GM12878 (cell line): ENCODE results near the gene UBE2M. TPM values are rescaled to one million over a fixed set of nuclear protein-coding genes. Genes with fewer than 3 reads are reported as not detected.

Experiments used
- ATAC-seq: fragments of 200-7000 bp; cut with Tn5 transposase; 3 replicates; pipeline ENCODE4 v1.9.1; 2020; ENCODE audit warnings: mild to moderate bottlenecking, moderate library complexity
- BruUV-seq: library from RNA; stranded (reverse); fragments of 400-500 nt; replicated peaks from 2 replicates; lab custom pipeline; 2021; lab: Mats Ljungman, UMichigan
- CTCF ChIA-PET: fragments of 300-600 bp; sonication (Branson Sonifier 250); formaldehyde crosslinking; extraction: SDS; loops from one replicate; lab custom pipeline; 2021; ENCODE audit warnings: inconsistent platforms; lab: Yijun Ruan, JAX
- POLR2A ChIA-PET: fragments of 350-600 bp; formaldehyde crosslinking; extraction: SDS; loops from one replicate; lab custom pipeline; 2021; ENCODE audit warnings: inconsistent platforms; lab: Charles Lee
- RAD21 ChIA-PET: fragments of 300-600 bp; sonication (Branson Sonifier 250); formaldehyde crosslinking; loops from one replicate; lab custom pipeline; 2023; ENCODE audit warnings: antibody characterized with exemption; ENCODE audit not compliant: unreplicated experiment; lab: Charles Lee
- SMC1A ChIA-PET: fragments of 300-600 bp; sonication (Branson Sonifier 250); formaldehyde crosslinking; loops from one replicate; lab custom pipeline; 2023; ENCODE audit not compliant: unreplicated experiment, uncharacterized antibody; lab: Charles Lee
- DNase-seq: peaks from one replicate; pipeline ENCODE4 v3.0.0-alpha.2; 2011; ENCODE audit warnings: low read depth, low spot score
- FAIRE-seq: peaks from 3 replicates; lab custom pipeline; 2011; peaks lifted over from hg19 to GRCh38; lab: Jason Lieb, UNC
- H2AFZ ChIP-seq: 2 replicates; pipeline ENCODE4 v1.6.0; 2011; ENCODE audit warnings: low read depth, low read length, control low read depth; ENCODE audit not compliant: control insufficient read depth
- H3K27ac ChIP-seq: 2 replicates; pipeline ENCODE4 v1.5.1; 2011; ENCODE audit warnings: control low read depth; ENCODE audit not compliant: control insufficient read depth, insufficient read depth
- H3K27me3 ChIP-seq, 2 experiments: replicated peaks in 1 of 2; 2 replicates each; pipeline versions ENCODE4 v1.6.0 to v1.6.1; 2011; ENCODE audit warnings: low read length in 1 of 2; ENCODE audit not compliant: control insufficient read depth in 2 of 2, insufficient read depth in 2 of 2
- H3K36me3 ChIP-seq, 2 experiments: 2 replicates each; pipeline ENCODE4 v1.5.1; 2011; ENCODE audit warnings: low read length in 1 of 2; ENCODE audit not compliant: control insufficient read depth in 2 of 2, insufficient read depth in 2 of 2
- H3K4me1 ChIP-seq: 2 replicates; pipeline ENCODE4 v1.6.1; 2011; ENCODE audit warnings: mild to moderate bottlenecking, low read length, moderate library complexity, mixed read lengths; ENCODE audit not compliant: control insufficient read depth, insufficient read depth
- H3K4me2 ChIP-seq: 2 replicates; pipeline ENCODE4 v1.6.0; 2011; ENCODE audit warnings: control low read depth; ENCODE audit not compliant: control insufficient read depth, insufficient read depth
- H3K4me3 ChIP-seq: fragments of 200-600 bp; sonication (generic); 2 replicates; pipeline ENCODE4 v1.5.1; 2016
- H3K79me2 ChIP-seq: 2 replicates; pipeline ENCODE4 v1.6.0; 2011; ENCODE audit warnings: low read length; ENCODE audit not compliant: control insufficient read depth, insufficient read depth
- H3K9ac ChIP-seq: 2 replicates; pipeline ENCODE4 v1.8.0; 2011; ENCODE audit warnings: low read length, control low read depth, mixed read lengths; ENCODE audit not compliant: control insufficient read depth, insufficient read depth
- H3K9me3 ChIP-seq: replicated peaks from 3 replicates; pipeline ENCODE4 v1.5.1; 2011; ENCODE audit warnings: mild to moderate bottlenecking, low read length; ENCODE audit not compliant: control insufficient read depth, insufficient read depth
- H4K20me1 ChIP-seq: 2 replicates; pipeline ENCODE4 v1.6.0; 2011; ENCODE audit not compliant: control insufficient read depth, insufficient read depth
- BCLAF1 ChIP-seq: fragments of 450-650 bp; IDR thresholded peaks from 2 replicates; pipeline ENCODE4 v1.6.1; 2017; ENCODE audit warnings: antibody characterized with exemption, mild to moderate bottlenecking, moderate library complexity
- PKNOX1 ChIP-seq: fragments of 450-650 bp; IDR thresholded peaks from 2 replicates; pipeline ENCODE4 v1.6.1; 2016; ENCODE audit warnings: mild to moderate bottlenecking
- POLR2A ChIP-seq: IDR thresholded peaks from 2 replicates; pipeline ENCODE4 v1.6.1; 2011; ENCODE audit warnings: low read depth, mild to moderate bottlenecking, low read length
- WGBS: methylation state at CpG from one replicate; pipeline ENCODE4 v1.1.6; 2016; ENCODE audit warnings: low lambda C conversion rate; ENCODE audit not compliant: insufficient replicate concordance, insufficient coverage; ENCODE audit errors: missing lambda C conversion rate; 5-methylcytosine and 5-hydroxymethylcytosine counted together
- in situ Hi-C: fragments of 300-500 bp; cut with MboI; formaldehyde crosslinking; loops from 9 replicates; pipeline ENCODE4 v1.14.3; 2018; ENCODE audit warnings: mixed read lengths
- intact Hi-C: fragments of 100-400 bp; cut with micrococcal nuclease; formaldehyde crosslinking; loops from one replicate; pipeline ENCODE4 v1.14.2; 2022; ENCODE audit not compliant: unreplicated experiment
- polyA plus RNA-seq, 11 experiments: library from polyadenylated mRNA; depleted of rRNA in 4 of 11; unstranded in 6 of 11; stranded (reverse) in 5 of 11; fragments of >200 nt; fragmentation: Nextera tagmentation in 4 of 11; fragmentation: Illumina TruSeq in 1 of 11; extraction: Ambion mirVana in 4 of 11; extraction: Trizol in 1 of 11; gene quantifications; 1 replicate in 1 of 11; 2 replicates in 10 of 11; pipeline versions ENCODE4 v1.2.1 to v1.2.3, GENCODE V29; 2011 to 2016; ENCODE audit warnings: inconsistent platforms in 2 of 11, missing spikeins in 2 of 11, low read depth in 1 of 11
- total RNA-seq, 4 experiments: library from RNA; depleted of rRNA in 3 of 4; stranded (reverse); fragments of >200 nt in 3 of 4; fragmentation: Illumina TruSeq in 1 of 4; extraction: Trizol in 1 of 4; gene quantifications; 2 replicates each; pipeline versions ENCODE4 v1.2.1 to v1.2.3, GENCODE V29; 2013 to 2021

UBE2M gene
- total and polyA plus RNA-seq, 10 of the 15 experiments (the other 5 are each of a cell fraction or from before 2014, with no cell fraction given) = 1.4 to 105 (median 73.9) TPM

DNA sequence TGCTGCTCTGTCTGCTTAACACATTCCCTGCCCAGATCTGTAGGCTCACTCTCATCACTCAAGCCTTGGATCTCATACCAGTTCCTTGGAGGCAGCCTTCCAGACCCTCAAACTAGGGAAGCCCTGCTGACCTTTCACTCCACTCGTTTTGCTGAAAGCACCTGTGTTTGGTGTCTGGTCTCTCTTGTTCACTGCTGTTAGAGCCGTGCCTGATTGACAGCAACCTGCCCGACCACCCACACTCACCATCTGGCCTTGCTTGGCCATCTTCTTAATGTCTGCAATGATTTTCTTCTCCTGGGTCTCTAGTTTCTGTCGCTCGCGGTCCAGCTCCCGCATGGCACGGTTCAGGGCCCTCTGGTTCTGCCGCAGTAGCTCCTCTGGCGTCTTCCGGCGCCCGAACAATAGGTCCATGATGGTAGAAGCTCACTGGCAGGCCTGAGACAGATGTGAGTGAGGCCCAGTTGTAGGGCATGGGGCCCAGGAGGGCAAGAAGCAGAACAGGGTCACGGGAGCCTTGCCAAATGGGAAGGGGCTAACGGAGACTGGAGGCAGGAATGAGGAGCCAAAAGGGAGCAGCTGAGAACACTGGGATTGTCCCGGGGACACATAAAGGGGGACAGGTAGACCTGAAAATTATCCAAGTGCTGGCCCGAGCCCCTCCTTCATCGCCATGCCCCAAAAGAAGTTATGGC, 4.5 kb downstream of the UBE2M start:
- BruUV-seq = TSS peak; percentile 40
- Histone ChIP-seq H3K27me3 (no peaks in the 10 kb centered on the region), H3K27ac (peak overlapping the region; percentile 93), H2AFZ (no peak overlapping the region; the same call in 1 of the 2 replicates), H3K4me3 (peak overlapping the region; percentile 94), H4K20me1 (no peaks in the 10 kb centered on the region; the same call in none of the 2 replicates), H3K4me1 (peaks cover 28% of the 10 kb centered on the region), H3K4me2 (peak overlapping the region; percentile 98), H3K9ac (peak overlapping the region; percentile 82), H3K79me2 (peaks cover 43% of the 10 kb centered on the region), H3K9me3 (no peaks in the 10 kb centered on the region), H3K36me3 (peaks cover 16 to 36% of the 10 kb centered on the region in 2 experiments; a peak in 3 of 4 replicates)
- RAD21 ChIA-PET = interaction anchor here (0.9 to 1.9 kb wide), 6 partner anchors 9 to 35 kb away, joined by 3 to 13 read pairs (median 4); partner anchors contain the start of genes TRIM28 and ZBTB45
- POLR2A ChIA-PET = interaction anchor here (0.6 to 3.1 kb wide), 13 partner anchors 8 to 95 kb away, joined by 3 to 41 read pairs (median 5); partner anchors contain the start of genes MZF1, TRIM28 and ZBTB45
- intact Hi-C loops (no loop called here), in situ Hi-C loops (no loop called here)
- SMC1A ChIA-PET = interaction anchor here (1.0 to 2.9 kb wide), 5 partner anchors 9 to 34 kb away, joined by 3 to 21 read pairs (median 10); partner anchors contain the start of genes TRIM28 and ZBTB45
- 64% methylated on average over 18 of the region's 18 CpGs for whole genome bisulfite sequencing
- no peak for FAIRE-seq
- CTCF ChIA-PET = interaction anchor here (0.9 to 3.9 kb wide), 4 partner anchors 21 to 34 kb away, joined by 3 to 37 read pairs (median 4); partner anchors contain the start of gene ZBTB45
- ATAC-seq = no peak
- TF ChIP-seq POLR2A (peak; percentile 29; the same call in 1 of the 2 replicates), BCLAF1 (no peak), PKNOX1 (peak; percentile 55; the same call in 1 of the 2 replicates)
- DNase-seq = no peak
